ENCODE measurements around the gene SDK1.

DNA sequence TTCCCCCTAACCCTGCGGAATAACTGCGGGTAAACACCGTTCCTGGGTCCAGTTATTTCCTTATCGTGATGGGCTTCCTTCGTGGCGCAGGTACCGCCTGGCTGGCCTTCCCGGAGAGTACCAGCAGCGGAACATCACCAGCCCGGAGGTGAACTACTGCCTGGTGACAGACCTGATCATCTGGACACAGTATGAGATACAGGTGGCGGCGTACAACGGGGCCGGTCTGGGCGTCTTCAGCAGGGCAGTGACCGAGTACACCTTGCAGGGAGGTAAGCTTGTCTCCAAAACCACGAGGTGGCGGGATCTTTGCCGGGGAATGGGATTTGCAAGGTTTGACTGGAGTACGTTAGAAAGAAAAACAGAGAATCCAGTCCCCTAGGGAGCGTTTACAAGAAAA lies 716.0 kb downstream of the SDK1 start:
- TF ChIP-seq, protein P1, sequence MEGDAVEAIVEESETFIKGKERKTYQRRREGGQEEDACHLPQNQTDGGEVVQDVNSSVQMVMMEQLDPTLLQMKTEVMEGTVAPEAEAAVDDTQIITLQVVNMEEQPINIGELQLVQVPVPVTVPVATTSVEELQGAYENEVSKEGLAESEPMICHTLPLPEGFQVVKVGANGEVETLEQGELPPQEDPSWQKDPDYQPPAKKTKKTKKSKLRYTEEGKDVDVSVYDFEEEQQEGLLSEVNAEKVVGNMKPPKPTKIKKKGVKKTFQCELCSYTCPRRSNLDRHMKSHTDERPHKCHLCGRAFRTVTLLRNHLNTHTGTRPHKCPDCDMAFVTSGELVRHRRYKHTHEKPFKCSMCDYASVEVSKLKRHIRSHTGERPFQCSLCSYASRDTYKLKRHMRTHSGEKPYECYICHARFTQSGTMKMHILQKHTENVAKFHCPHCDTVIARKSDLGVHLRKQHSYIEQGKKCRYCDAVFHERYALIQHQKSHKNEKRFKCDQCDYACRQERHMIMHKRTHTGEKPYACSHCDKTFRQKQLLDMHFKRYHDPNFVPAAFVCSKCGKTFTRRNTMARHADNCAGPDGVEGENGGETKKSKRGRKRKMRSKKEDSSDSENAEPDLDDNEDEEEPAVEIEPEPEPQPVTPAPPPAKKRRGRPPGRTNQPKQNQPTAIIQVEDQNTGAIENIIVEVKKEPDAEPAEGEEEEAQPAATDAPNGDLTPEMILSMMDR (IDR thresholded peaks at IDR 0.05), result no peak
- TF ChIP-seq EP300 (IDR thresholded peaks at IDR 0.05), result no peak
